Mucosa of rectum (tissue), 2 donors: ENCODE data around the gene FILIP1L.

Experiments used
- H3K27ac ChIP-seq, 2 donors: one replicate each; pipeline ENCODE4 v1.7.0; 2013; ENCODE audit warnings: inconsistent platforms in 2 of 2, low read depth in 2 of 2, low read length in 2 of 2
- H3K27me3 ChIP-seq, 2 donors: one replicate each; pipeline ENCODE4 v1.7.0; 2013; ENCODE audit warnings: low read length in 2 of 2; ENCODE audit not compliant: control insufficient read depth in 2 of 2, insufficient read depth in 2 of 2
- H3K36me3 ChIP-seq, 2 donors: one replicate each; pipeline ENCODE4 v1.7.0; 2013; ENCODE audit warnings: low read length in 2 of 2; ENCODE audit not compliant: control insufficient read depth in 2 of 2, insufficient read depth in 2 of 2
- H3K4me1 ChIP-seq, 2 donors: one replicate each; pipeline ENCODE4 v1.7.0; 2013; ENCODE audit warnings: low read length in 2 of 2, mild to moderate bottlenecking in 1 of 2; ENCODE audit not compliant: control insufficient read depth in 2 of 2, insufficient read depth in 2 of 2
- H3K4me3 ChIP-seq, 2 donors: one replicate each; pipeline ENCODE4 v1.7.0; 2013; ENCODE audit warnings: low read length in 2 of 2
- H3K9ac ChIP-seq, 2 donors: one replicate each; pipeline ENCODE4 v1.7.0; 2013; ENCODE audit warnings: low read length in 2 of 2, low read depth in 1 of 2, mild to moderate bottlenecking in 1 of 2
- H3K9me3 ChIP-seq, 2 donors: one replicate each; pipeline ENCODE4 v1.7.0; 2013; ENCODE audit warnings: low read length in 2 of 2; ENCODE audit not compliant: control insufficient read depth in 2 of 2
- donor health status: healthy.
- donor health status: Normal muscosa, but diverticular disease.

The FILIP1L gene

DNA sequence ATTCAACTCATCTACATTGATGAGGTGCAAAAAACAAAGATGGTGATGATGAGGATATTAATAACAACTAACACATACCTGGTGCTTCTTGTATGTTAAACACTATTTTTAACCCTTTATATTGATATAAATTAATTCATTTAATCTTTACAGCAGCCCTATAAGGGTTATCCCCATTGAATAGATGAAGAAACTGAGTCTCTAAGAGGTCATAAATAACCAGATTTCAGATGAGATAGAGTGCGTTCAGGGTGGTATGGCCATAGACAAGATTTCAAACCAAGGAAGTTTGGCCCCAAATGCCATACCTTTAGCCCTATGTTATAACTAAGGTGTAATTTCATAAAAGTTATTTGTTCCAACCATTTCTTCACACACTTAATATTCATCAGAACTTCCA, 214.1 kb downstream of the FILIP1L start:
- Histone ChIP-seq H3K4me1 (no peaks in the 10 kb centered on the region), H3K4me3 (no peak overlapping the region), H3K9ac (no peak overlapping the region), H3K27ac (no peak overlapping the region), H3K27me3 (no peaks in the 10 kb centered on the region), H3K36me3 (no peaks in the 10 kb centered on the region), H3K9me3 (no peaks in the 10 kb centered on the region)

DNA sequence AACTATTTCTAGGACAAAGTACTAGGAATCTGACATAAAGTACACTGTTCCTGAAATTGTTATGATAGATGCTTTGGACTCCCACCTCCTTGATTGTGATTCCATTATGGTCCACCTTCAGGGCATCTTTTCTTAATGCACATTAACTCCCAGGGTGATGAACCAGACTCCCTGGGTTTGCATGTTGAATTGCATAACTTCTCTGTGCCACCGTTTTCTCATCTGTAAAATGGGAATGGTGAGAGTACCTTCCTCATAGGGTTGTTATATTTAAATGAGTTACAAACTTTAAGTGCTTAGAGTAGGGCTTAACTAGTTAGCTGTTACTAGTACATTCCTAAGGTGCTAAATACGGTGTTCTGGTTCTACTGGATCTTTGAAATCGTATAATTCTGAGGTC, 214.7 kb downstream of the FILIP1L start:
- no peaks in the 10 kb centered on the region for H3K36me3 ChIP-seq
- no peak overlapping the region for H3K27ac ChIP-seq
- no peaks in the 10 kb centered on the region for H3K27me3 ChIP-seq
- H3K4me3 ChIP-seq, result no peak overlapping the region
- no peak overlapping the region for H3K9ac ChIP-seq
- H3K4me1 ChIP-seq, result no peaks in the 10 kb centered on the region
- no peaks in the 10 kb centered on the region for H3K9me3 ChIP-seq

DNA sequence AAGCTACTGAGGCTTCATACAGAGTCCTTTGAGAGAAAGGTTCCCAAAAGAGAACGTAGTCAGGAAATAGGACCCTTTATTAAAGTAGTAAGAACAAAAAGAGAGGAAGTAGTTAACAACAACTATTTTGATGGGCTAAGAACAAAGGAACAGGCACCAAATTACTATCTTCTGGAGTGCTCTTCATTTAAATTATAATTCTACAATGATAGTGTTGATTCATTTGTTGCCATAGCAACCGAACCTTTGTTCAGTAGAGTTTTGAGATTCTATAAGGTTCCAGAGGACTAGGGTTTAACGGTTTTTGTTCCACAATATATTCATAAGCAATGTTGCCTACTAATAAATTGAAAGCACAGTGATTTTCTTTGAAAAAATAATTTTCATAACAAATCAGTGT, 217.8 kb downstream of the FILIP1L start:
- H3K27ac ChIP-seq, result peak overlapping the region in 1 of 2 donors; percentile 27
- H3K4me3 ChIP-seq, result no peak overlapping the region
- no peak overlapping the region for H3K9ac ChIP-seq
- H3K36me3 ChIP-seq, result no peaks in the 10 kb centered on the region
- H3K27me3 ChIP-seq, result no peaks in the 10 kb centered on the region
- no peaks in the 10 kb centered on the region for H3K4me1 ChIP-seq
- no peaks in the 10 kb centered on the region for H3K9me3 ChIP-seq

DNA sequence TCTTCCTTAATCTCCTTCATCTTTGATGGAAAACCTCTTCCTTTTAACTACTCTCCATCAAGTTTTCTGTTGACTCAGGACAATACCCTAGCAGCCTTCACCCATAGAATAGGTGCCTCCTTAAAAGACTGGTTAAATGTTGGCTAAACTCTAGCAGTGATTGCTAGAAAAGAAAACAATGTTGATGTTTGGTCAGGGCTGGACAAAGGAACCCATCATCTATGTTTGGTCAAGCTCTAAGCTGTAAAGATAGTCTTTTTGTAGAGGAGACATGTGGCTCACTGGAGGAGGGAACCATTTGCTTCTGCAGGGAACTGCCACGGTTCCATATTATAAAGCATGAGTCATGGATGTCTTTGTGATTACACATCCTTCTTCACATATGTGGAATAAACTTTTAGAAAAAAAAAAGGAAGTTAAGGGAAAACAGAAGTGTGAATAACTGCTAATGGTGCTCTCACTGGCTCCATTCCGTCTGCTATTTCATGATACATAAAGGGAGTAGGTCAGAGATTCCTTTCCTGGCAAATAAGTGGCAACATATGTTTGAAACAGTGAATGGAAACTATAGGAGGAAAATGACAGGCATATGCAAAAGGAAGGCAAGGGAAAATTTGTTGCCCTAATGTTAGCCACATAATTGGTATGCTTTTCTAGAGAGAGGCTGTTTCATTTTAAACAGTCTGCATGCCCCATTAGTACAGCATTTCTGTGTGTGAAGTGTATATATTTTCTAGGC, 218.4 kb downstream of the FILIP1L start:
- Histone ChIP-seq H3K4me3 (no peak overlapping the region), H3K36me3 (no peaks in the 10 kb centered on the region), H3K27ac (peak overlapping the region; percentile 3 to 27), H3K9me3 (no peaks in the 10 kb centered on the region), H3K4me1 (no peaks in the 10 kb centered on the region), H3K9ac (no peak overlapping the region), H3K27me3 (no peaks in the 10 kb centered on the region)

DNA sequence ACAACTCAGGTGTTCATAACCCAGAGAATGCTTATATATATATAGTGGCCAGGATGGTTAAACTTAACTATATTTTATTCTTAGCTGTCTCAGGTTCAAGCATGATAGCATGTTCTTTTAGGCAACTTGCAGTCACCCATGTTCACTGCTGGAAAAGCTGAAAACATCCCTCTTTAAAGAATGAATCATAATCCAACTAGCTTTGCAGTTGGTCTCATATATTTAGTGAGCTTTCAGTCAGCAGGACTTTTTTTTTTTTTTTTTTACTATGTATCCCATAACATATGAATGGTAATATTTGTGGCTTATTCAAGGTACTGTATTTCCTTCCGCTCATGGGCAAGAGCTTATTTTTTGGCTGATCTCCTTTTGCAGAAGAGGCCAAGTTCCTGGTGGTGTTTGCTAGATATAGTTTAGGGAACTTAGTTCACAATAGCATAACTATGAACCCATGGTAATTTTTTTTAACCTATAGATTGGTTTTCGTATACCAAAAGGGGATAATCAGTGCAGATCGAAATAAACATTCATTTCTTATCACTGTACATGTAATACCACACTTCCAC, 219.1 kb downstream of the FILIP1L start:
- Histone ChIP-seq H3K27ac (peak overlapping the region in 1 of 2 donors; percentile 3), H3K36me3 (no peaks in the 10 kb centered on the region), H3K4me1 (no peaks in the 10 kb centered on the region), H3K4me3 (no peak overlapping the region), H3K9me3 (no peaks in the 10 kb centered on the region), H3K27me3 (no peaks in the 10 kb centered on the region), H3K9ac (no peak overlapping the region)

DNA sequence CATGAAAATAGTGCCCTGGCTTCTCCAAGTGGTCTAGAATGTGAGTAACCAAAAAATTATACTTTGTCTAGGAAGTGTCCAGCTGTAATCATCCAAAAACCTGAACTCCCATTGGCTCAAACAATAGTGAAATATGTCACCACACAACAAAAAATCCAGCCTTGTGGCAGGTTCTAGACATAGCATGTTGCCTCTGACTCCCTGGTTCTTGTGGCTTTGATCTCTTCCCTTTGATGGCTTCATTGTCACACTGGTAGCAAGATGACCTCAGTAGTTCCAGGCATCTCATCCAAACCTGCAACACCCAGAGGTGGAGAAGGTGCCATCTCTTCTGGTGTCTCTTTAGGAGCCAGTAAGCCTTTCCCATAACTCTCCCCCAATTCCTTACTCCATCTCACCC, 222.0 kb downstream of the FILIP1L start:
- Histone ChIP-seq H3K27ac (no peak overlapping the region), H3K27me3 (no peaks in the 10 kb centered on the region), H3K9me3 (no peaks in the 10 kb centered on the region), H3K36me3 (no peaks in the 10 kb centered on the region), H3K4me3 (no peak overlapping the region), H3K4me1 (no peaks in the 10 kb centered on the region), H3K9ac (no peak overlapping the region)

DNA sequence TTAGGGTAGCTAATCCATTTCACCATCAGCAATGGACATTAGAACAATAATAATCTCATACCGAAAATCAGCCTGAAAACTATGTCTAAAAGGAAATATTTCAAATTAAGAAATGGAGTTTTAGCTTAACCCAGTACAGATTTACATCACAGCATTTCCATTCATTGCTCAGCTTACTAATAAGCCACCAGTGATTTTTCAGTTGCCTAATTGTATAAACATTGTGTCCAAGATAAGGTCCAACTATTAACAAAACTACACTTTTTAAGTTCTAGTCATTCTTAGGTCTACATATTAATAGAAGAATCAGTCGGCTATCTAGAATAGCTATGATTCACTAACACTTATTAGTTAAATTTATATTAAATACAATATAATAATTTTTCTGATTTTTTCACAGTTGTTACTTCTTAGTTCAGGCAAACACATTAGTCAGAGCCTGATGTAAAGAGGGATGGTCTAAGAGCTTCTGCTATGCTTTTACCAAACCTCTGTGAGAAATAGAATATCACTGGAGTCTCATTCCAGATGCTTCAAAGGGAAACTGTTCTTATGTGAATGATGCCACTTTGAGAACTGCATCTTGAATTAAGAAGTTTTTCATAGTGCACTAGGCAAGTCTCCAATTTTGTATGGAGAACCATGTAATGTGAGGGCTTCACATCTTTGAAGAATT, 222.6 kb downstream of the FILIP1L start:
- H3K27ac ChIP-seq, result no peak overlapping the region

DNA sequence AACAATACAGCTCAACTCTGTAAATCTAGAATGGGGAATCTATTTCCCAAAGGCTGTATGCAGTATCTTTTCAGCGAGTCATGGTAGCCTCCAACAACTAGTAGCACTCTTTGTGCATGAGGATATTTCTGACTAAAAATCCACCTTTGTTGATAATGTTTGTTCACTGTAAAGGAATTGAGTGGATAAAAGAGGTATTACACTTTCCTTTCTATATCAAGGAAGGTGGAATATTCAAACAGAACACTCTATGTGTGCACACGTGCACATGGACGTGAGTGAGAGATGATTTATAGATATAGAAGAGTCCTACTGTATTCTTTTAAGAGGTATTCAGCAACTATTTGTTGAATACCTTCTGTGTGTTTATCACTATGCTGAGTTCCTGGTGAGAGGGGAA, 228.4 kb downstream of the FILIP1L start:
- peaks cover 0 to 3% of the 10 kb centered on the region in 2 donors for H3K4me1 ChIP-seq
- no peak overlapping the region for H3K27ac ChIP-seq
- H3K9me3 ChIP-seq, result no peaks in the 10 kb centered on the region
- no peaks in the 10 kb centered on the region for H3K27me3 ChIP-seq
- no peak overlapping the region for H3K4me3 ChIP-seq
- no peaks in the 10 kb centered on the region for H3K36me3 ChIP-seq
- H3K9ac ChIP-seq, result no peak overlapping the region

More for the DNA sequence above, 222.6 kb downstream of the FILIP1L start:
- no peaks in the 10 kb centered on the region for H3K36me3 ChIP-seq
- H3K4me3 ChIP-seq, result no peak overlapping the region
- no peaks in the 10 kb centered on the region for H3K27me3 ChIP-seq
- no peaks in the 10 kb centered on the region for H3K4me1 ChIP-seq
- H3K9me3 ChIP-seq, result no peaks in the 10 kb centered on the region
- no peak overlapping the region for H3K9ac ChIP-seq

DNA sequence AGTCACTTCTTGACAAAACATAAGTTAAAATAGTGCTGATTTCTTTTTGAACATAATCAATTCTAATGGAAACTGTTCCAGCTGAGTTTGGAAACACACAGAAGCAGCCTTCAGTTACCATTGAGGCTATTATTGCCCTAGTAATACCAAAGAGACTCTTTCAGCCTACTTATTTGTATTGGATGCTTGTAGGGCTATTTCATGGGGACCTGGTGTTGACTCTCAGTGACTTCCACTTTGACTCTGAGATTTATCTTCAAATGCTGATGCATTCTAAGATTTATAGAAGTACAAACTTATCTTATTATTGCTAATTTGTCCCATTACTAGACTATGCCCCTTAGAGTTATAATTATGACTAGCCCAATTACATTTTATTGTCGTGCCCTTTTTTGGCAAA, 229.2 kb downstream of the FILIP1L start:
- Histone ChIP-seq H3K27ac (peak overlapping the region in 1 of 2 donors; percentile 1), H3K4me3 (no peak overlapping the region), H3K36me3 (no peaks in the 10 kb centered on the region), H3K27me3 (no peaks in the 10 kb centered on the region), H3K9ac (no peak overlapping the region), H3K9me3 (no peaks in the 10 kb centered on the region), H3K4me1 (peaks cover 0 to 3% of the 10 kb centered on the region in 2 donors)

DNA sequence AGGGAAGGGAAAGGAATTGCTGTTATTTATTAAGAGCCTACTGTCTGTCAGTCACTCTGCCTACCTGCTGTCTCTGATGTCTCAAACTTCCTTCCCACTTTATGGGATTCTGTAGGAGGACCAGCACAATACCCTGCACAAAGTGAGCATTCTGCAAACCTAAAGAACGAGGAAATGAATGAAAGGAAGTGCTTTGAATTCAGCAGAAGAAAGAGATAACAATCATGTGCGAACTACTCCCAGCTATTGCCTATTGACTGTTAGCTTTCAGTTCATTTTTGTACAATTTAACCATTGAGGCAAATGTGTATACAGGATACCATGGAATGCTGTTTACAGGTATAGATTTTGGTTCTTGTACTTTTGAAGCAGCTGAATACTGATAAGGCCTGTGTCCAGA, 229.8 kb downstream of the FILIP1L start:
- Histone ChIP-seq H3K4me1 (peaks cover 0 to 3% of the 10 kb centered on the region in 2 donors), H3K27me3 (no peaks in the 10 kb centered on the region), H3K27ac (peak overlapping the region in 1 of 2 donors; percentile 1), H3K36me3 (no peaks in the 10 kb centered on the region), H3K9me3 (no peaks in the 10 kb centered on the region), H3K4me3 (no peak overlapping the region), H3K9ac (no peak overlapping the region)
